ENCODE data around the gene CORO1A. TPM values are rescaled to one million over a fixed set of nuclear protein-coding genes. Genes with fewer than 3 reads are reported as not detected.

Gene CORO1A
- total RNA-seq, 1 experiment from 2014 or later: 11.1 TPM

DNA sequence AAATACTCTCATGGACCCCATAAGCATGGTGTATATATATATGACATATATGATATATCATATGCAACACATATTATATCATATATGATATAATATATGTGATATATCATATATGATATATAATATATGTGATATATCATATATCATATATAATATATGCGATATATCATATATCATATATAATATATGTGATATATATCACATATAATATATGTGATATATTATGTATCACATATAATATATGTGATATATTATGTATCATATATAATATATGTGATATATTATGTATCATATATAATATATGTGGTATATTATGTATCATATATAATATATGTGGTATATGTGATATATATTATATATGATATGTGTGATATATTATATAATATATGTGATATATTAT lies 38.5 kb upstream of the CORO1A start:
- no peak overlapping the region for H3K27ac Mint-ChIP-seq (ENCODE audit: unreplicated experiment)
- H3K27me3 Mint-ChIP-seq (ENCODE audit: unreplicated experiment): no peaks in the 10 kb centered on the region
- intact Hi-C loops (cut with micrococcal nuclease; ENCODE audit: unreplicated experiment): no loop called here
- H3K4me1 Mint-ChIP-seq (ENCODE audit: low read depth, unreplicated experiment): peaks cover 4% of the 10 kb centered on the region
- peaks cover 3% of the 10 kb centered on the region for H3K9me3 Mint-ChIP-seq (ENCODE audit: low read depth, unreplicated experiment)
- H3K36me3 Mint-ChIP-seq (ENCODE audit: insufficient read depth, unreplicated experiment): no peaks in the 10 kb centered on the region
- DNase-seq: no peak
- TF ChIP-seq CTCF (IDR thresholded peaks at IDR 0.05; ENCODE audit: unreplicated experiment): no peak
- CTCF ChIA-PET: no interaction called here
- H3K4me3 Mint-ChIP-seq (ENCODE audit: low read depth, unreplicated experiment): no peak overlapping the region
- BruUV-seq (replicated peaks): no TSS peak

GRCh38 chr16:30145657-30146056 lies 37.7 kb upstream of the CORO1A start:
- BruUV-seq (replicated peaks): no TSS peak
- TF ChIP-seq CTCF (IDR thresholded peaks at IDR 0.05; ENCODE audit: unreplicated experiment): no peak
- H3K27me3 Mint-ChIP-seq (ENCODE audit: unreplicated experiment): no peaks in the 10 kb centered on the region
- no peak overlapping the region for H3K27ac Mint-ChIP-seq (ENCODE audit: unreplicated experiment)
- H3K9me3 Mint-ChIP-seq (ENCODE audit: low read depth, unreplicated experiment): peaks cover 3% of the 10 kb centered on the region
- no peaks in the 10 kb centered on the region for H3K4me1 Mint-ChIP-seq (ENCODE audit: low read depth, unreplicated experiment)
- no peak for DNase-seq
- H3K4me3 Mint-ChIP-seq (ENCODE audit: low read depth, unreplicated experiment): no peak overlapping the region
- CTCF ChIA-PET: no interaction called here
- intact Hi-C loops (cut with micrococcal nuclease; ENCODE audit: unreplicated experiment): no loop called here
- no peaks in the 10 kb centered on the region for H3K36me3 Mint-ChIP-seq (ENCODE audit: insufficient read depth, unreplicated experiment)

DNA sequence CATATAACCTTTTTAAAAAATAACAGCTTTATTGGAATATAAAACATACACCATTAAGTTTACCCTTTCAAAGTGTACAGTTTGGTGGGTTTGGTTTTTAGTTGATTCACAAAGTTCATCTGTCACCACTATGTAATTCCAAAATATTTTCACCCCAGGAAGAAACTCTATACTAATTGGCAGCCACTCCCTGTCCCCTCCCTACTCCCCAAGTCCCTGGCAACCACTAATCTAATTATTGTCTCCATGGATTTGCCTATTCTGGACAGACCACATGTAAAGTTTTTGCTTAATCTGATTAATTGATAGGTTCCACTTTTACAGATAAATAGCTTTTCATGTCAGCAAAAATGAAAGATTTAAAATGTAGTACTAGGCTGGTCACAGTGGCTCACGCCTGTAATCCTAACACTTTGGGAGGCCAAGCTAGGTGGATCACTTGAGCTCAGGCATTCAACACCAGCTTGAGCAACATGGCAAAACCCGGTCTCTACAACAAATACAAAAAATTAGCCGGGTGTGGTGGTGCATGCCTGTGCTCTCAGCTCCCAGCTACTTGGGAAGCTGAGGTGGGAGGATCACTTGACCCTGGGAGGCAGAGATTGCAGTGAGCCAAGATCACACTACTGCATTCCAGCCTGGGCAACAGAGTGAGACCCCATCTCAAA lies 35.4 kb upstream of the CORO1A start:
- CTCF ChIA-PET: interaction anchor here (0.5 to 0.7 kb wide), 2 partner anchors 278 to 857 kb away, joined by 3 to 8 read pairs; no protein-coding TSS in a partner anchor
- Mint-ChIP-seq H3K36me3 (ENCODE audit: insufficient read depth, unreplicated experiment) (no peaks in the 10 kb centered on the region), H3K27me3 (ENCODE audit: unreplicated experiment) (no peaks in the 10 kb centered on the region), H3K27ac (ENCODE audit: unreplicated experiment) (no peak overlapping the region), H3K9me3 (ENCODE audit: low read depth, unreplicated experiment) (peaks cover 3% of the 10 kb centered on the region), H3K4me1 (ENCODE audit: low read depth, unreplicated experiment) (no peaks in the 10 kb centered on the region), H3K4me3 (ENCODE audit: low read depth, unreplicated experiment) (no peak overlapping the region)
- BruUV-seq (replicated peaks): no TSS peak
- DNase-seq: no peak
- intact Hi-C loops (cut with micrococcal nuclease; ENCODE audit: unreplicated experiment): no loop called here
- TF ChIP-seq CTCF (IDR thresholded peaks at IDR 0.05; ENCODE audit: unreplicated experiment): no peak

DNA sequence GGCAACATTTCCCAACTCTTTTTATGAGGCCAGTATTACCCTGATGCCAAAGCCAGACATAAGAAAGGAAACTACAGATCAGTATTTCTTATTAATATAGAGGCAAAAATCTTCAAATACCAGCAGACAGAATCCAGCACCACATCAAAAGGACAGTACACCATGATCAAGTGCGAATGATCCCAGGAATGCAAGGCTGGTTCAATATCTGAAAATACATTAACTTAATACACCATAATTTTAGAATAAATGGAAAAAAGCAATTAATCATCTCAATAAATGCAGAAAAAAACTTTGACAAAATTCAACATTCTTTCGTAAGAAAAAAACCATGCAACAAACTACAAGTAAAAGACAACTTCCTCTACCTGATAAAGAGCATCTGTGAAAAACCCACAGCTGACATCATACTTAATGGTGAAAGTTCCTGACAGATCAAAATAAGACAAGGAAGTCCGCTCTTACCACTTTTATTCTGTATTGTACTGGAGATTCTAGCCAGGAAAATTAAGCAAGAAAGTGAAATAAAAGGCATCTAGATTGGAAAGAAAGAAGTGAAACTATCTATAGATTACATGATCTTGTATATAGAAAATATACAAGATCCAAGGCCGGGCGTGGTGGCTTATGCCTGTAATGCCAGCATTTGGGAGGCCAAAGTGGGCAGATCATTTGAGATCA lies 34.0 kb upstream of the CORO1A start:
- no TSS peak for BruUV-seq (replicated peaks)
- TF ChIP-seq CTCF (IDR thresholded peaks at IDR 0.05; ENCODE audit: unreplicated experiment): no peak
- no peak overlapping the region for H3K4me3 Mint-ChIP-seq (ENCODE audit: low read depth, unreplicated experiment)
- intact Hi-C loops (cut with micrococcal nuclease; ENCODE audit: unreplicated experiment): no loop called here
- no peak overlapping the region for H3K27ac Mint-ChIP-seq (ENCODE audit: unreplicated experiment)
- no peaks in the 10 kb centered on the region for H3K4me1 Mint-ChIP-seq (ENCODE audit: low read depth, unreplicated experiment)
- CTCF ChIA-PET: no interaction called here
- no peaks in the 10 kb centered on the region for H3K36me3 Mint-ChIP-seq (ENCODE audit: insufficient read depth, unreplicated experiment)
- no peaks in the 10 kb centered on the region for H3K27me3 Mint-ChIP-seq (ENCODE audit: unreplicated experiment)
- H3K9me3 Mint-ChIP-seq (ENCODE audit: low read depth, unreplicated experiment): peaks cover 3% of the 10 kb centered on the region
- DNase-seq: no peak

All from Calu3 (cell line).